IPS-11a (cell line): ENCODE results near the gene SUGP2.

ENCODE experiments used
- H3K4me3 ChIP-seq: one replicate; pipeline ENCODE4 v1.5.1; 2013; ENCODE audit warnings: low read depth, low read length, control low read depth

Gene SUGP2

GRCh38 chr19:19059837-19060611 is 26.7 kb upstream of the SUGP2 start:
- no peak overlapping the region for H3K4me3 ChIP-seq

GRCh38 chr19:19059018-19059836 is 25.9 kb upstream of the SUGP2 start:
- no peak overlapping the region for H3K4me3 ChIP-seq

GRCh38 chr19:19057720-19058119 is 24.4 kb upstream of the SUGP2 start:
- no peak overlapping the region for H3K4me3 ChIP-seq

- no peak overlapping the region for H3K4me3 ChIP-seq
Measured at GRCh38 chr19:19057317-19057716, 24.0 kb upstream of the SUGP2 start.

- no peak overlapping the region for H3K4me3 ChIP-seq
Measured at GRCh38 chr19:19056636-19057275, 23.4 kb upstream of the SUGP2 start.

GRCh38 chr19:19055701-19056100 is 22.4 kb upstream of the SUGP2 start:
- no peak overlapping the region for H3K4me3 ChIP-seq

- no peak overlapping the region for H3K4me3 ChIP-seq
Measured at GRCh38 chr19:19054939-19055440, 21.7 kb upstream of the SUGP2 start.

- H3K4me3 ChIP-seq, result no peak overlapping the region
Measured at GRCh38 chr19:19054315-19054938, 21.1 kb upstream of the SUGP2 start.

- H3K4me3 ChIP-seq, result no peak overlapping the region
Measured at GRCh38 chr19:19053508-19054314, 20.4 kb upstream of the SUGP2 start.

GRCh38 chr19:19052921-19053320 is 19.6 kb upstream of the SUGP2 start:
- H3K4me3 ChIP-seq, result no peak overlapping the region

- no peak overlapping the region for H3K4me3 ChIP-seq
Measured at GRCh38 chr19:19051478-19052213, 18.3 kb upstream of the SUGP2 start.

- no peak overlapping the region for H3K4me3 ChIP-seq
Measured at GRCh38 chr19:19050731-19051130, 17.4 kb upstream of the SUGP2 start.

- no peak overlapping the region for H3K4me3 ChIP-seq
Measured at GRCh38 chr19:19050104-19050503, 16.8 kb upstream of the SUGP2 start.

GRCh38 chr19:19049406-19049805 is 16.1 kb upstream of the SUGP2 start:
- no peak overlapping the region for H3K4me3 ChIP-seq

- H3K4me3 ChIP-seq, result no peak overlapping the region
Measured at GRCh38 chr19:19043881-19044280, 10.6 kb upstream of the SUGP2 start.

GRCh38 chr19:19043481-19043880 is 10.2 kb upstream of the SUGP2 start:
- no peak overlapping the region for H3K4me3 ChIP-seq

- no peak overlapping the region for H3K4me3 ChIP-seq
Measured at GRCh38 chr19:19042732-19043280, 9.5 kb upstream of the SUGP2 start.

GRCh38 chr19:19040417-19040816 is 7.1 kb upstream of the SUGP2 start:
- no peak overlapping the region for H3K4me3 ChIP-seq

- no peak overlapping the region for H3K4me3 ChIP-seq
Measured at GRCh38 chr19:19039901-19040300, 6.6 kb upstream of the SUGP2 start.
